Midbrain (tissue), 1 donor: Measurements from ENCODE around the gene NOD2.

Experiments
- DNase-seq: peaks from one replicate; lab custom pipeline; 2025; lab: John Stamatoyannopoulos, UW

The NOD2 gene

GRCh38 chr16:50670476-50670875 lies 22.9 kb upstream of the NOD2 start:
- no peak for DNase-seq

- no peak for DNase-seq
These were observed 21.7 kb upstream of the NOD2 start for GRCh38 chr16:50671644-50672260.

GRCh38 chr16:50673496-50674275 lies 19.7 kb upstream of the NOD2 start:
- no peak for DNase-seq

GRCh38 chr16:50674831-50675230 lies 18.6 kb upstream of the NOD2 start:
- no peak for DNase-seq

GRCh38 chr16:50675686-50676610 lies 17.5 kb upstream of the NOD2 start:
- no peak for DNase-seq

GRCh38 chr16:50676684-50677225 lies 16.7 kb upstream of the NOD2 start:
- DNase-seq: no peak

GRCh38 chr16:50677351-50677750 lies 16.1 kb upstream of the NOD2 start:
- no peak for DNase-seq

GRCh38 chr16:50678531-50678930 lies 14.9 kb upstream of the NOD2 start:
- DNase-seq: no peak

- no peak for DNase-seq
These were observed 14.1 kb upstream of the NOD2 start for GRCh38 chr16:50679266-50679665.

GRCh38 chr16:50679676-50680555 lies 13.5 kb upstream of the NOD2 start:
- DNase-seq: no peak

- DNase-seq: no peak
These were observed 12.9 kb upstream of the NOD2 start for GRCh38 chr16:50680556-50680893.

GRCh38 chr16:50681021-50681885 lies 12.2 kb upstream of the NOD2 start, which contains the start of gene SNX20:
Gene SNX20, minus strand, starts transcription at chr16:50681312. Its CDS starts 3,786 bp downstream, at chr16:50677526.
- peak; percentile 15 for DNase-seq

GRCh38 chr16:50683689-50684374 lies 9.6 kb upstream of the NOD2 start:
- no peak for DNase-seq

GRCh38 chr16:50684823-50685461 lies 8.5 kb upstream of the NOD2 start:
- no peak for DNase-seq

GRCh38 chr16:50685462-50686063 lies 7.8 kb upstream of the NOD2 start:
- DNase-seq: no peak

- no peak for DNase-seq
These were observed 5.3 kb upstream of the NOD2 start for GRCh38 chr16:50688083-50688482.

GRCh38 chr16:50688867-50689266 lies 4.5 kb upstream of the NOD2 start:
- DNase-seq: no peak

- no peak for DNase-seq
These were observed 3.2 kb upstream of the NOD2 start for GRCh38 chr16:50690177-50690576.

- no peak for DNase-seq
These were observed 785 bp upstream of the NOD2 start for GRCh38 chr16:50692644-50692998.
